ENCODE measurements around the gene CDC123.

CDC123 gene

DNA sequence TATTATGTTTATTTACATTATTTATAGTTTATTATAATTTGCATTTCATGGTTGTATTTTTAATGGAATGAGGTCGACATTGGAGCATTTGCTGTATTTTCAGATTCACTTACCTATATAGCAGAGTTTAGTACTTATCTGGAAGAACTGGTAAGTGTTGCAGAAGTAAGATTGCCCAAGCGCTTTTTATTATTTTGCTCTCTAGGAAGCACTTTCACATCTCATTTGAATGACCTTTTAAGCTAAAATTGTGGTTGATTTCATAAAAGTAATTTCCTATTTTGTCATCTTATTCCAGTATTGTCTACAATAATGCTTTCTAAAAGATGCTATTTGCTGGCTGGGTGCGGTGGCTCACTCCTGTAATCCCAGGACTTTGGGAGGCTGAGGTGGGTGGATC is 37.9 kb upstream of the CDC123 start:
- Histone ChIP-seq H3K27me3 (ENCODE audit: insufficient read depth, poor library complexity, severe bottlenecking) (no peaks in the 10 kb centered on the region), H3K4me3 (replicated peaks; ENCODE audit: insufficient read depth, low read length) (no peak overlapping the region), H3K27ac (replicated peaks) (no peak overlapping the region)
- TF ChIP-seq, protein P1, sequence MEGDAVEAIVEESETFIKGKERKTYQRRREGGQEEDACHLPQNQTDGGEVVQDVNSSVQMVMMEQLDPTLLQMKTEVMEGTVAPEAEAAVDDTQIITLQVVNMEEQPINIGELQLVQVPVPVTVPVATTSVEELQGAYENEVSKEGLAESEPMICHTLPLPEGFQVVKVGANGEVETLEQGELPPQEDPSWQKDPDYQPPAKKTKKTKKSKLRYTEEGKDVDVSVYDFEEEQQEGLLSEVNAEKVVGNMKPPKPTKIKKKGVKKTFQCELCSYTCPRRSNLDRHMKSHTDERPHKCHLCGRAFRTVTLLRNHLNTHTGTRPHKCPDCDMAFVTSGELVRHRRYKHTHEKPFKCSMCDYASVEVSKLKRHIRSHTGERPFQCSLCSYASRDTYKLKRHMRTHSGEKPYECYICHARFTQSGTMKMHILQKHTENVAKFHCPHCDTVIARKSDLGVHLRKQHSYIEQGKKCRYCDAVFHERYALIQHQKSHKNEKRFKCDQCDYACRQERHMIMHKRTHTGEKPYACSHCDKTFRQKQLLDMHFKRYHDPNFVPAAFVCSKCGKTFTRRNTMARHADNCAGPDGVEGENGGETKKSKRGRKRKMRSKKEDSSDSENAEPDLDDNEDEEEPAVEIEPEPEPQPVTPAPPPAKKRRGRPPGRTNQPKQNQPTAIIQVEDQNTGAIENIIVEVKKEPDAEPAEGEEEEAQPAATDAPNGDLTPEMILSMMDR (IDR thresholded peaks at IDR 0.05; ENCODE audit: insufficient read depth, low read length): no peak
- TF ChIP-seq, protein P2, sequence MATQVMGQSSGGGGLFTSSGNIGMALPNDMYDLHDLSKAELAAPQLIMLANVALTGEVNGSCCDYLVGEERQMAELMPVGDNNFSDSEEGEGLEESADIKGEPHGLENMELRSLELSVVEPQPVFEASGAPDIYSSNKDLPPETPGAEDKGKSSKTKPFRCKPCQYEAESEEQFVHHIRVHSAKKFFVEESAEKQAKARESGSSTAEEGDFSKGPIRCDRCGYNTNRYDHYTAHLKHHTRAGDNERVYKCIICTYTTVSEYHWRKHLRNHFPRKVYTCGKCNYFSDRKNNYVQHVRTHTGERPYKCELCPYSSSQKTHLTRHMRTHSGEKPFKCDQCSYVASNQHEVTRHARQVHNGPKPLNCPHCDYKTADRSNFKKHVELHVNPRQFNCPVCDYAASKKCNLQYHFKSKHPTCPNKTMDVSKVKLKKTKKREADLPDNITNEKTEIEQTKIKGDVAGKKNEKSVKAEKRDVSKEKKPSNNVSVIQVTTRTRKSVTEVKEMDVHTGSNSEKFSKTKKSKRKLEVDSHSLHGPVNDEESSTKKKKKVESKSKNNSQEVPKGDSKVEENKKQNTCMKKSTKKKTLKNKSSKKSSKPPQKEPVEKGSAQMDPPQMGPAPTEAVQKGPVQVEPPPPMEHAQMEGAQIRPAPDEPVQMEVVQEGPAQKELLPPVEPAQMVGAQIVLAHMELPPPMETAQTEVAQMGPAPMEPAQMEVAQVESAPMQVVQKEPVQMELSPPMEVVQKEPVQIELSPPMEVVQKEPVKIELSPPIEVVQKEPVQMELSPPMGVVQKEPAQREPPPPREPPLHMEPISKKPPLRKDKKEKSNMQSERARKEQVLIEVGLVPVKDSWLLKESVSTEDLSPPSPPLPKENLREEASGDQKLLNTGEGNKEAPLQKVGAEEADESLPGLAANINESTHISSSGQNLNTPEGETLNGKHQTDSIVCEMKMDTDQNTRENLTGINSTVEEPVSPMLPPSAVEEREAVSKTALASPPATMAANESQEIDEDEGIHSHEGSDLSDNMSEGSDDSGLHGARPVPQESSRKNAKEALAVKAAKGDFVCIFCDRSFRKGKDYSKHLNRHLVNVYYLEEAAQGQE (IDR thresholded peaks at IDR 0.05; ENCODE audit: insufficient replicate concordance, low read depth): no peak
- TF ChIP-seq POLR2AphosphoS5 (IDR thresholded peaks at IDR 0.05; ENCODE audit: low read depth) (no peak), GABPA (IDR thresholded peaks at IDR 0.05; ENCODE audit: low read depth) (no peak), SPI1 (IDR thresholded peaks at IDR 0.05; ENCODE audit: borderline replicate concordance, low read depth) (no peak)
- peak in 1 of 2 experiments; percentile 31 for DNase-seq (ENCODE audit: low read depth in 1 of 2, low spot score in 1 of 2)

DNA sequence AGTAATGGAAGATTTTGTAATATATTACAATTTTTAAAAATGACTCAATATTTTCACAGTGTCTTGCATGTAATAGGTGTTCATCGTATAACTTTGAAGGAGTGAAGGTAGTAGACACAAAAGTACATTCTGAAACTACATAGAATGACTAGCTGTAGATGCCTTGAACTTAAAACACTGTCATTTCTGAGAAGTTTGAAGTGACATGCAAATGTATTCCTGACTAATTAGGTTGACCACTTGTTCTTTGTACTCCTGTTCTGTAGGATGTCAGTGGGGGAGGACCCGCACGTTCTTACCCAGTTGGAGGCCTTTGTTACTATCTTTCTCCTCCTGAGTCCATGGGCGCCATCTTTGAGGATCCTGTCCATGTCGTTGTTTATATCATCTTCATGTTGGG is 35.3 kb upstream of the CDC123 start:
- Histone ChIP-seq H3K27me3 (ENCODE audit: insufficient read depth, poor library complexity, severe bottlenecking) (no peaks in the 10 kb centered on the region), H3K4me3 (replicated peaks; ENCODE audit: insufficient read depth, low read length) (no peak overlapping the region), H3K27ac (replicated peaks) (no peak overlapping the region)
- no peak for DNase-seq (ENCODE audit: low read depth in 1 of 2, low spot score in 1 of 2)
- TF ChIP-seq, protein P2 (IDR thresholded peaks at IDR 0.05; ENCODE audit: insufficient replicate concordance, low read depth): no peak
- TF ChIP-seq, protein P1 (IDR thresholded peaks at IDR 0.05; ENCODE audit: insufficient read depth, low read length): no peak
- no peak for TF ChIP-seq GABPA (IDR thresholded peaks at IDR 0.05; ENCODE audit: low read depth)
- TF ChIP-seq SPI1 (IDR thresholded peaks at IDR 0.05; ENCODE audit: borderline replicate concordance, low read depth): no peak
- no peak for TF ChIP-seq POLR2AphosphoS5 (IDR thresholded peaks at IDR 0.05; ENCODE audit: low read depth)

DNA sequence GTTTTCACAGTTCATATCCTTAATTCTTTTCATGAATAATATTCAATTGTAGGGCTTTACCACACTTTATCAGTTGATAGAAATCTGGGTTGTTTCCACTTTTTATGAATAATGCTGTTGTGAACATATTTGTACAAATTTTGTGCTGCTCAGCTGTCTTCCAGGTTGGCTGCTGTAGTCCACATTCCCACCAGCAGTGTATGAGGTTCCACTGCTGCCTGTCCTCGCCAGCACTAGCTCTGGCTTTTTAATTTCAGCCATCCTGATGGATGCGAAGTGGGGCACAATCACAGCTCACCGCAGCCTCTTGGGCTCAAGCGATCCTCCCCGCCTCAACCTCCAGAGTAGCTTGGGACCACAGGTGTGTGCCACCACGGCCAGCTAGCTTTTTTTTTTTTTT is 33.1 kb upstream of the CDC123 start:
- H3K4me3 ChIP-seq (replicated peaks; ENCODE audit: insufficient read depth, low read length): no peak overlapping the region
- H3K27ac ChIP-seq (replicated peaks): no peak overlapping the region
- no peak for DNase-seq (ENCODE audit: low read depth in 1 of 2, low spot score in 1 of 2)
- H3K27me3 ChIP-seq (ENCODE audit: insufficient read depth, poor library complexity, severe bottlenecking): no peaks in the 10 kb centered on the region
- TF ChIP-seq, protein P1 (IDR thresholded peaks at IDR 0.05; ENCODE audit: insufficient read depth, low read length): no peak

DNA sequence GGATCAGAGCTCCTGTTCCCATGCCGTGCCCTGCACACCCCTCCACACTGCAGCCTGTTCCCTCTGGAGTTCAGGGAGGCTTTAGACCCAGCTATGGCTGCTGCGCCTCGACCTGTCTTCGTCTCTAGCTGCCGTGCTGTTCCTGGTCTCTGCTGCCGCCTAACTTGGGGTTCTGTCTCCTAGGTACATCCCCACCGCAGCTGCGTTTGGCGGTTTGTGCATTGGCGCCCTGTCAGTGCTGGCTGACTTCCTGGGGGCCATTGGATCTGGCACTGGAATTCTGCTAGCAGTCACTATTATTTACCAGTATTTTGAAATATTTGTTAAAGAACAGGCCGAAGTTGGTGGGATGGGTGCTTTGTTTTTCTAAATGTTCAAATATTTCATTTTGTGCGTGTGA is 31.9 kb upstream of the CDC123 start:
- no peaks in the 10 kb centered on the region for H3K27me3 ChIP-seq (ENCODE audit: insufficient read depth, poor library complexity, severe bottlenecking)
- no peak overlapping the region for H3K27ac ChIP-seq (replicated peaks)
- TF ChIP-seq, protein P1 (IDR thresholded peaks at IDR 0.05; ENCODE audit: insufficient read depth, low read length): no peak
- TF ChIP-seq POLR2AphosphoS5 (IDR thresholded peaks at IDR 0.05; ENCODE audit: low read depth): no peak
- TF ChIP-seq GABPA (IDR thresholded peaks at IDR 0.05; ENCODE audit: low read depth): no peak
- TF ChIP-seq, protein P2 (IDR thresholded peaks at IDR 0.05; ENCODE audit: insufficient replicate concordance, low read depth): no peak
- TF ChIP-seq SPI1 (IDR thresholded peaks at IDR 0.05; ENCODE audit: borderline replicate concordance, low read depth): no peak
- no peak overlapping the region for H3K4me3 ChIP-seq (replicated peaks; ENCODE audit: insufficient read depth, low read length)
- no peak for DNase-seq (ENCODE audit: low read depth in 1 of 2, low spot score in 1 of 2)
